GM18520 (cell line): ENCODE measurements around the gene STMND1.
"Not testable (repeated sequence)": the region's sequence is repeated elsewhere in the genome, so short reads cannot be mapped to it uniquely, and the experiment has no call there.

ENCODE experiments used
- ATAC-seq: cut with Tn5 transposase; IDR thresholded peaks from one replicate; pipeline ENCODE4 v1.9.1; 2021; ENCODE audit not compliant: unreplicated experiment

Gene STMND1

GRCh38 chr6:17101422-17102257, at the start of gene STMND1:
TSS of gene STMND1 (plus strand) at chr6:17102050. CDS start at chr6:17102258, 208 bp downstream.
- no peak for ATAC-seq

GRCh38 chr6:17054647-17055046, 47.2 kb upstream of the STMND1 start:
- ATAC-seq: no peak

DNA sequence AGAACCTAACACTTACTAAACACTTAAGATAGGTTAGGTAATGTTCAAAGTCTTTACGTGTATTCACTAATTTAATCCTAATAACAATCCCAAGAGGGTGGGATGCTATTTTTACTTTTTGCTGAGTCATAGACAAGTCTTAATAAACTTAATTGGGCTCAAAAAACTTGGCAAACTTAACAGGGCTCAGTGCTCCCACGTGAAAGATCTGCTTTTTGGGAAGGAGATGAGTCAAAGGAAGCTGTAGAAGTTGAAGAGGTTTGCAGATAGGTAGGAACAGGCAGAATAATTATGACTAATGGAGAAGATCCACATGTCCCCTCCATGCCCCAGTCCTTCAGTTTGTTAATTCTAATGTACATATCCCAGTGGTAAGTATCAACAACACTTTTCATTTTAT, 44.5 kb upstream of the STMND1 start:
- no peak for ATAC-seq

GRCh38 chr6:17058550-17058949, 43.3 kb upstream of the STMND1 start:
- ATAC-seq: no peak

- ATAC-seq: no peak
These were observed 42.8 kb upstream of the STMND1 start for GRCh38 chr6:17059022-17059421.

- ATAC-seq: no peak
These were observed 42.0 kb upstream of the STMND1 start for GRCh38 chr6:17059850-17060249.

DNA sequence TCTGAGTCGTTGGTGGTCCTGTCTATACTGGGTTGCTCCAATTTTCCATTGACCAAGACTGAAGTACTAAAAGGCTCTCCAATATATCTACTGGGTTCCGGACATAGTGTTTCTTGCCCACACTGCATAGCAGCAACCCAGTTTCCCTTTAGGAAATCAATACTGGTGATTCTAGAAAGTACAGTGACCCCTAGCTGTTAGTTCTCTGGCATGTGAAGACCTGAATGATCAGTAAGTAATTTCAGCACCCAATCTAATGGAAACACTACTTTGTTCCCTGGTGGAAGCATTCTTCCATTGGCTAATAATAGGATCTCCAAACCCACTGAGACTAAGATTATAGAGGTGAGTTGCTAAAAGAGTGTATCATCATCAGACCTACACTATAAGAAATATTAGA, 40.8 kb upstream of the STMND1 start:
- no peak for ATAC-seq

DNA sequence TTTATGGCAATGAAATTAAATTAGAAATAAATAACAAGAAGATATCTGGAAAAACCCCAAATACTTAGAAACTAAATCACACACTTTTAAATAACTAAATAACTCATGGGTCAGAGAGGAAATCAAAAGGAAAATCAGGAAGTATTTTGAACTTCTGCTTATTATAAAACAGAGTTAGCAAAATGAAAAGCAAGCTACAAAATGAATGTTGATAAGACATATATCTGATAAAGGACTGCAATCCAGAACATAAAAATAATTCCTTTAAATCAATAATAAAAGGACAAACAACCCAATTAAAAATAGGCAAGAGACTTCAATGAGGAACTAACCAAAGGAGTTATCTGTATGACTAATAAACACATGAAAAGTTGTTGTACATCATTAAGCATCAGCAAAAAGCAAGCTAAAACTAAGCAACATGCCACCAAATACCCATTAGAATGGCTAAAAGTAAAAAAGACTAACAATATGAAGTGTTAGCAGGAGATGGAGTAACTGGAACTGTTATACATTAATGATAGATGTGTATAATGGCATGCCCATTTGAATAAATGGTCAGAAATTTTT, 38.9 kb upstream of the STMND1 start:
- ATAC-seq: no peak

DNA sequence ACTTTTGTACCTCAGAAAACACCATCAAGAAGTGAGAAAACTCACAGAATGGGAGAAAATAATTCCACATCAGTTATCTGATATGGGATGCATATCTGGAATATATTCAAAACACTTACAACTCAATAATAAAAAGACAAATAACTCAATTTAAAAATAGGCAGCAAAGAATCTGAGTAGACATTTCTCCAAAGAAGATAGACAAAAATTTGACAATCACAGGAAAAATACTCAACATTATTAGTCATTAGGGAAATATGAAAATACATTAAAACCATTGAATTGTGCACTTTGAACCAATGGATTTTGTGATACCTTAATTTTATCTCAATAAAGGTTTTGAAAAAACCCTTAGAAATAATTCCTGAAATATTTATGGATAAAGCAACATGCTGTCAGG, 36.9 kb upstream of the STMND1 start:
- no peak for ATAC-seq

GRCh38 chr6:17066610-17067009, 35.2 kb upstream of the STMND1 start:
- no peak for ATAC-seq

DNA sequence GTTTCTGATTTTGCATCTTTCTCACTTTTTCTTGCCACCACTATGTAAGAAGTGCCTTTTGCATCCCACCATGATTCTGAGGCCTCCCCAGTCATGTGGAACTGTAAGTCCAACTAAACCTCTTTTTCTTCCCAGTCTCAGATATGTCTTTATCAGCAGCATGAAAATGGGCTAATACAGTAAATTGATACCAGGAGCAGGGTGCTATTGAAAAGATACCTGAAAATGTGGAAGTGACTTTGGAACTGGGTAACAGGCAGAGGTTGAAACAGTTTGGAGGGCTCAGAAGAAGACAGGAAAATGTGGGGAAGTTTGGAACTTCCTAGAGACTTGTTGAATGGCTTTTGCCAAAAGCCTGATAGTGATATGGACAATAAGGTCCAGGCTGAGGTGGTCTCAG, 32.9 kb upstream of the STMND1 start:
- not testable (repeated sequence) for ATAC-seq

- ATAC-seq: not testable (repeated sequence)
These were observed 31.4 kb upstream of the STMND1 start for GRCh38 chr6:17070400-17070799.

DNA sequence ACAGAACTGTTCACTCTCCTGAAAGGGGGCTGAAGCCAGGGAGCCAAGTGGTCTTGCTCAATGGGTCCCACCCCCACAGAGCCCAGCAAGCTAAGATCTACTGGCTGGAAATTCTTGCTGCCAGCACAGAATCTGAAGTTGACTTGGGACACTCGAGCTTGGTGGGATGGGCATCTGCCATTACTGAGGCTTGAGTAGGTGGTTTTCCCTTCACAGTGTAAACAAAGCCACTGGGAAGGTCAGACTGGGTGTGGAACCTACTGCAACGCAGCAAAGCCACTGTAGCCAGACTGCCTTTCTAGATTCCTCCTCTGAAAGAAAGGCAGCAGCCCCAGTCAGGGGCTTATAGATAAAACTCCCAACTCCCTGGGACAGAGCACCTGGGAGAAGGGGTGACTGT, 28.3 kb upstream of the STMND1 start:
- ATAC-seq: not testable (repeated sequence)

GRCh38 chr6:17081273-17081672, 20.6 kb upstream of the STMND1 start:
- ATAC-seq: no peak

GRCh38 chr6:17081860-17082508, 19.9 kb upstream of the STMND1 start:
- ATAC-seq: no peak

DNA sequence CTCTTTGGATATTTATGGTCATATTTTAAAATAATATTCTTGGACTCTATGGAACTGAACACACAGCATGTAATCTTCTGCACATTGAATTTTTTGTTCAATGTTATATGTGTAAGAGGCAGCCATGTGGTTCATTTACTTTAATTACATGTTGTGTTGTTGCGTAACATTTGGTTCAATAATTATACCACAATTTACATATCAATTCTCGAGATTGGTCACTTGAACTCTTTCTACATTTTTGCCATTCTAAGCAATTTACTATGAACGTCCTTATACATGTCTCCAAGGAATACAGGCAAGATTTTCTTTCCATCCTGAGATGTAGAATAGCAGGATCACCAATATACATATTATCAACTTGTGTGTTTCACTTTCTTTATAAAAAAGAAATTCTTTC, 18.5 kb upstream of the STMND1 start:
- ATAC-seq: no peak

DNA sequence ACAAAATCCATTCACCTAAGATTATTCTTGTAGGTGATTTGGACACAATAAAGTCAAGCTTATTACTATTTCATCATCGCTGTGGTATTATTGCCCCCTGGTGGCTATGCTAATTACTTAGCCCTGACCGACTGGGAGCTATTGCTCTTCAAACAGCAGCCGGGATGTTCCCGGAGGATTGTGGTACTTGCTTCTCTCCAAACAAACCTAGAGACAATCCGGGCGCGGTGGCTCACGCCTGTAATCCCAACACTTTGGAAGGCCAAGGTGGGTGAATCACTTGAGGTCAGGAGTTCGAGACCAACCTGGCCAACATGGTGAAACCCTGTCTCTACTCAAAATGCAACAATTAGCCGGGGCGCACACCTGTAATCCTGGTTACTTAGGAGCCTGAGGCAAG, 15.4 kb upstream of the STMND1 start:
- no peak for ATAC-seq

- no peak for ATAC-seq
These were observed 13.7 kb upstream of the STMND1 start for GRCh38 chr6:17088091-17088611.

GRCh38 chr6:17091122-17091521, 10.7 kb upstream of the STMND1 start:
- no peak for ATAC-seq

DNA sequence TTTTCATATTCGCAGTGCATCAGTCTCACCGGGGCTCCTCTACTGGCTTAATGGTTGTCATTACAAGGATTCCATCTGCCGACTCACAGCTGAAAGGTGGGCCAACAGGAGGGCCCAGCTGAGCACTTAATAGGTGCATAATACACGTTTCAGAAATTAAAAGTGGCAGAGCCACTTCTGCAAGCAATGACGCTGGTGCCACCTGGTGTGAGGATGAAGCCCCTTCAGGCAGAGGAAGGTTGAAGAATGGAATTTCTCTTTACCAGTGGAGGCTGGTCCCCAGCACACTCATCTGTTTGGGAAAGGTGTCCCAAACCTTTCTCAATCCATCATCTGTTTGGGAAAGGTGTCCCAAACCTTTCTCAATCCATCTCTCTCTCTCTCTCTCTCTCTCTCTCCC, 8.2 kb upstream of the STMND1 start:
- ATAC-seq: no peak

DNA sequence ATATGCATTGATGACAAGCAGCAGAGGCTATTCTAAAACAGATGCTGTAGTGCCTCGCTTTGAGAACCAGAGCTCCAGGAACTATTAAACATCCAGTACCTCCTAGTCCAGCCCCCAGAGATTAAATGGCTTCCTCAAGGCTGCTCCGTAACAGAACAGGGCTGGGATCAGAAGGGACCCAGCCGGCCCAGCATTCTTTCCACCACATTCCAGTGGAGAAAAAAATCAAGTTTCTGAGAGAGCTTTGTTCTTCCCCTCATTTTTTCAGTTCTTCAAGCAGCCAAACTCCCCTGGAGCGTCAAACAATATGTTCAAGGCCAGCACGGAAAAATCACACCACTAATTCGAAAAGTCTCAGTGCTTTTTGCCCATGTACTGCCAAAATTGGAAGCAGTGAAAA, 5.8 kb upstream of the STMND1 start:
- ATAC-seq: no peak

DNA sequence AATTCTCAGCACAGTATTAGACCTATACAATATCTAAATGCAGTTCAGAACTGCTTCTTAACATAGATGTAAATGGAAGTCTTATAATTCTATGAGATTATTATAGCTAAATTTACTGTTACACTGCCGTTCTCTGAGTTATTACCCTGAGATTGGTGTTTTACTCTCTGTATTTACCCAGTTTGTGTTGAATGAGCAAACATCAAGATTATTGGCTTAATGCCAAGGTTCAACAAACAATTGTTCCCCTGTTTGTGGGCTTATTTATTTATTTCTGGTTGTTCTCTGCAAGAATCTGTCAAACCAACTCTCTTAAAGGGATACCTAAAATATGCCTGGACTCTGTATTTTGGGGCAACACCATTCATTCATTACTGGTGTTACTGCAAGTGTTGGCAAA, 5.2 kb upstream of the STMND1 start:
- no peak for ATAC-seq
